KOPT-K1 (cell line): ENCODE results near the gene BLZF1.
A peak's percentile ranks its signal among the peaks of the same experiment; 100 is the strongest.
"Not testable (repeated sequence)": the region's sequence is repeated elsewhere in the genome, so short reads cannot be mapped to it uniquely, and the experiment has no call there.

Experiments
- H3K27ac ChIP-seq: fragments of 200-600 bp; sonication (generic); 2 replicates; pipeline ENCODE4 v1.5.1; 2016; ENCODE audit warnings: antibody characterized with exemption, mild to moderate bottlenecking, low read depth, low read length; ENCODE audit not compliant: poor library complexity, severe bottlenecking
- H3K36me3 ChIP-seq: fragments of 200-600 bp; sonication (generic); 2 replicates; pipeline ENCODE4 v1.5.1; 2017; ENCODE audit warnings: antibody characterized with exemption, mild to moderate bottlenecking, low read length, moderate library complexity; ENCODE audit not compliant: insufficient read depth
- H3K9me3 ChIP-seq: fragments of 200-600 bp; sonication (generic); 2 replicates; pipeline ENCODE4 v1.5.1; 2017; ENCODE audit warnings: antibody characterized with exemption, low read length, mild to moderate bottlenecking; ENCODE audit not compliant: insufficient read depth, poor library complexity, severe bottlenecking

Gene BLZF1

DNA sequence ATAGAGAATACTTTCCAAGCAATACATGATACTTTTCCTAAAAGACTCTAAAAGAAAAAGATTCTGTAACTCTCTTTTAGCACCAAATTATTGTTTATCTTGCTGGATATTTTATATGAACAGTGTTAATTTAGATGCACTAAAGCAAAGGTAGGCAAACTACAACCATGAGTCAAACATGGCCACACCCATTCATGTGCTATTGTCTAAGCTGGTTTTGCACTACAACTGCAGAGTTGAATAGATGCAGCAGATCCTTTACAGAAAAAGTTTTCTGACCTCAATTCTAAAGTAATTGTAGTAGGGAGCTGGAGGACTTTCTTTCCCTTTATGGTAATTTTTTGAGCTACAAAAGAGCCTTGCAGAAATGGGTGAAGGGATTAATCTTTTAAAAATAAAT is 19.4 kb downstream of the BLZF1 start:
- no peak overlapping the region for H3K27ac ChIP-seq
- H3K36me3 ChIP-seq: peaks cover 92% of the 10 kb centered on the region
- no peaks in the 10 kb centered on the region for H3K9me3 ChIP-seq

DNA sequence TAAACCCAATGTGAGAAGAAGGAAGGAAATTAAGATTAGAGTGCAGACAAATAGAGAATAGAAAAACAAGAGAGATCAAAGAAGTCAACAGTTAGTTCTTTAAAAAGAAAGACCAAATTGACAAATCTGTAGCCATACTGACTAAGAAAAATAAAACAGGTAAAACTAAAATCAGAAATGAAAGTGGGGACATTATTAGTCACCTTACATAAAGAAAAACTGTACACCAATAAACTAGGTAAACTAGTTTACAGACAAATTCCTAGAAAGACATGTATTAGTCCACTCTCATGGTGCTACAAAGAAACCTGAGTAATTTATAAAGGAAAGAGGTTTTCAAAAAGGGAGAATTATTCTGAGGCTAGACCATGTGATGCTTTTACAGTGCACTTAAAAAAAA is 22.3 kb downstream of the BLZF1 start:
- Histone ChIP-seq H3K36me3 (peaks cover 84% of the 10 kb centered on the region), H3K9me3 (no peaks in the 10 kb centered on the region), H3K27ac (no peak overlapping the region)

DNA sequence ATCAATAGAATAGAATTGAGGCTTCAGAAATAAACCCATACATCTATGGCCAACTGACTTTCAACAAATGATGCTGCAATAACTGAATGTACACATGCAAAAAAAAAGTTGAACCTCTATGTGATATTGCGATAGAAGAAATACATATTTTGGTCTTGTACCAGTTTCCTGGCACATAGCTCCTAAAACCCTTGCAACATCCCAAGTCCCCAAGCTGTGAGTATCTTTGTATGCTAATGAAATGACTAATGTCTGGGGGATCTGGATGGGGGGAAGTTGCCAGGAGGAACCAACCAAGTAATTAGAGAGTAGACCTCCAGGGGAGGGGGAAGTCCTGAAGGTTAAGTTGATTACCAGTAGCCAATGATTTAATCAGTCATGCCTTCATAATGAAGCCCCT is 24.4 kb downstream of the BLZF1 start:
- H3K27ac ChIP-seq: no peak overlapping the region
- peaks cover 73% of the 10 kb centered on the region for H3K36me3 ChIP-seq
- H3K9me3 ChIP-seq: no peaks in the 10 kb centered on the region

DNA sequence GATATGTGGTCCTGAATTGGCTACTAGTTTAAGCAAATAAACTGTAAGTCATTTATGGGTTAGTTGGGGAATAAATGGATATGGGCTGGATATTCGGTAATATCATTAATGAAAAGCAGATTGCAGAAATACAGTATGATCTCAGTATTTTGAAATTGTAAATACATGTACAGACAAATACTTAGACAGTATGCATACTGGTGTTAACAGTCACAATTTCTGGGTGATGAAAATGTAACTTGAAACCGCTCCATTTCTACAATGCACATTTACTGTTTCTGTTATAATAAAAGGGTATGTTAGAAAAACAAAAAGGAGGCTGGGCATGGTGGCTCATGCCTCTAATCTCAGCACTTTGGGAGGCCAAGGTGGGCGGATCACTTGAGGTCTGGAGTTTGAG is 28.0 kb downstream of the BLZF1 start:
- no peaks in the 10 kb centered on the region for H3K9me3 ChIP-seq
- H3K27ac ChIP-seq: no peak overlapping the region
- H3K36me3 ChIP-seq: peaks cover 43% of the 10 kb centered on the region

DNA sequence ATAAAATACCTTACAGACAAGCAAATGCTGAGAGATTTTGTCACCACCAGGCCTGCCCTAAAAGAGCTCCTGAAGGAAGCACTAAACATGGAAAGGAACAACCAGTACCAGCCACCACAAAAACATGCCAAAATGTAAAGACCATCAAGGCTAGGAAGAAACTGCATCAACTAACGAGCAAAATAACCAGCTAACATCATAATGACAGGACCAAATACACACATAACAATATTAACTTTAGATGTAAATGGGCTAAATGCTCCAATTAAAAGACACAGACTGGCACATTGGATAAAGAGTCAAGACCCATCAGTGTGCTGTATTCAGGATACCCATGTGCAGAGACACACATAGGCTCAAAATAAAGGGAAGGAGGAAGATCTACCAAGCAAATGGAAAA is 34.6 kb downstream of the BLZF1 start:
- H3K27ac ChIP-seq, H3K9me3 ChIP-seq, H3K36me3 ChIP-seq: not testable (repeated sequence)

DNA sequence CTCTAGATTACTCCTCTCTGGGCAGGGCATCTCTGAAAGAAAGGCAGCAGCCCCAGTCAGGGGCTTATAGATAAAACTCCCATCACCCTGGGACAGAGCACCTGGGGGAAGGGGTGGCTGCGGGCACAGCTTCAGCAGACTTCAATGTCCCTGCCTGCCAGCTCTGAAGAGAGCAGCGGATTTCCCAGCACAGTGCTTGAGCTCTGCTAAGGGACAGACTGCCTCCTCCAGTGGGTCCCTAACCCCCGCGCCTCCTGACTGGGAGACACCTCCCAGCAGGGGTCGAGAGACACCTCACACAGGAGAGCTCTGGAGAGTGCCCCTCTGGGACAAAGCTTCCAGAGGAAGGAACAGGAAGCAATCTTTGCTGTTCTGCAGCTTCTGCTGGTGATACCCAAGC is 40.3 kb downstream of the BLZF1 start:
- H3K36me3 ChIP-seq, H3K9me3 ChIP-seq, H3K27ac ChIP-seq: not testable (repeated sequence)

GRCh38 chr1:169414952-169415351 is 47.0 kb downstream of the BLZF1 start:
- H3K27ac ChIP-seq: no peak overlapping the region
- no peaks in the 10 kb centered on the region for H3K36me3 ChIP-seq
- no peaks in the 10 kb centered on the region for H3K9me3 ChIP-seq

- no peaks in the 10 kb centered on the region for H3K36me3 ChIP-seq
- no peak overlapping the region for H3K27ac ChIP-seq
- H3K9me3 ChIP-seq: no peaks in the 10 kb centered on the region
Observed at GRCh38 chr1:169421309-169421708, 53.3 kb downstream of the BLZF1 start.

DNA sequence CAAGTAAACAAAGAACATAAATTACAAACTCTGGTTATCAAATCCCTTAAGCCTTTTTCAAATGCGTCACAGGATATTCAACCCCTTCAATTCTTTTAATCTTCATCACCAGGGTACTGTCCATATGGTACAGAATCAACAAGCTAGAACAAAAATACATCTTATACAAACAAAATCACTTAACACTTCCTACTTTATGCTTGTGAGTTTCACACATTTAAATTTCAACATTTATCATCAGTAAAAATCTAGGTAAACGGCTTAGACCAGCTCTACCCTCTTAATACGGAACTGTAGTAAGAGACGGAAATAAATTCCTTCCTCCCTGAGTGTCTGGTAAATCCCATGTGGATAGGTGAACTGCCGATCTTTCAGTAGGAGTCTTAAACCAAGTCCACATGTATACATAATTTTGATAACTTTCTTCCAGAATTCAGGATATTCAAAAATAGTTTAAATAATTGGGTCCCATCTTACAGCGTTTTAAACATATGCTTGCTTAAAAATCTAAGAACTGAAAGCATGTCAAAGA is 58.2 kb downstream of the BLZF1 start:
- Histone ChIP-seq H3K27ac (no peak overlapping the region), H3K9me3 (no peaks in the 10 kb centered on the region), H3K36me3 (no peaks in the 10 kb centered on the region)

DNA sequence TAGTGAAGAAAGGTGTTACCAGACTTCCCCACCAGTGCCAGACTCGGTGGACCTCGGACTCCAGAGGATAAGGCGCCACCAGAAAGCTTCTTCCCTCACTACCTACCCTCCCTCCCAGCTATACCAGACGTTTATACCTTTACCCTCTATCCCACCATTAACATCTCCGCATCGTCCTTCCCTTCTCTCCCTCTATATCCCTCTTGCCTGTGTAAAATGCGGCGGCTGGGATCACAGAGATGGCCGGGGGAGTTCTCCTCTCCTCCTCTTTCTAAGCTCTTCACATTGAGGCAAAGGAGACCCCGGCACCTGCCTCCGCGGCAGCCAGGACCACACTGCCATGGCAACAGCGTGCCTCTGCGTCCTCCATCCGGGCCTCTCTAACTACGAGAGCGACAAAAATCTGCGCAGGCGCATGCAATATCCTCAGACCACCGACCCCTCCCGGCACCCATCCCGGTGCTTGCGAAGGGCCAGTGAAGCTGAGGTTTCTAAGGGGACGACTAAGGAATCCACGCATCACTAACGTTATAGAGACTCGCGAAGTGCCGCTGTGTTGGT is 59.2 kb downstream of the BLZF1 start, which contains the start of gene CCDC181:
CCDC181 (minus strand) TSS at position 394 of the 561 bp plus-strand sequence. CDS start 2,547 bp downstream, outside the sequence.
- Histone ChIP-seq H3K9me3 (no peaks in the 10 kb centered on the region), H3K36me3 (no peaks in the 10 kb centered on the region), H3K27ac (peak within 1 kb of the TSS; percentile 20)
